ENCODE measurements around the gene ATAD2B.

Gene ATAD2B

GRCh38 chr2:23944976-23945375 is 18.1 kb upstream of the ATAD2B start:
- no peak for TF ChIP-seq CTCF (conservative IDR thresholded peaks at IDR 0.05; ENCODE audit: low read depth)
- no peak overlapping the region for H3K27ac ChIP-seq
- CTCF ChIA-PET: interaction anchor here (0.6 kb wide), 1 partner anchor 27 kb away, joined by 5 read pairs; no protein-coding TSS in a partner anchor
- DNase-seq (ENCODE audit: low spot score): no peak
- POLR2A ChIA-PET (ENCODE audit: low non-redundant PET): no interaction called here

- no peak overlapping the region for H3K27ac ChIP-seq
- no peak for DNase-seq (ENCODE audit: low spot score)
- POLR2A ChIA-PET (ENCODE audit: low non-redundant PET): no interaction called here
- no peak for TF ChIP-seq CTCF (conservative IDR thresholded peaks at IDR 0.05; ENCODE audit: low read depth)
- CTCF ChIA-PET: no interaction called here
These were observed 17.6 kb upstream of the ATAD2B start for GRCh38 chr2:23944527-23944926.

GRCh38 chr2:23943666-23944065 is 16.7 kb upstream of the ATAD2B start:
- POLR2A ChIA-PET (ENCODE audit: low non-redundant PET): no interaction called here

GRCh38 chr2:23941644-23942043 is 14.7 kb upstream of the ATAD2B start:
- ChIA-PET POLR2A (ENCODE audit: low non-redundant PET) (interaction anchor here (0.7 to 2.7 kb wide), 2 partner anchors 15 to 28 kb away, joined by 5 to 36 read pairs; partner anchors contain the start of gene ATAD2B), CTCF (interaction anchor here (0.8 to 1.0 kb wide), 3 partner anchors 9 to 222 kb away, joined by 3 to 5 read pairs (median 4); no protein-coding TSS in a partner anchor)
- 0 out of 2 replicates have a peak overlapping the region, but pooled peaks have one; percentile 26 for H3K27ac ChIP-seq
- TF ChIP-seq CTCF (conservative IDR thresholded peaks at IDR 0.05; ENCODE audit: low read depth): no peak
- DNase-seq (ENCODE audit: low spot score): no peak

More at GRCh38 chr2:23943666-23944065, 16.7 kb upstream of the ATAD2B start:
- DNase-seq (ENCODE audit: low spot score): no peak
- CTCF ChIA-PET: no interaction called here
- no peak overlapping the region for H3K27ac ChIP-seq
- no peak for TF ChIP-seq CTCF (conservative IDR thresholded peaks at IDR 0.05; ENCODE audit: low read depth)

GRCh38 chr2:23940718-23941620 is 14.0 kb upstream of the ATAD2B start:
- DNase-seq (ENCODE audit: low spot score): peak; percentile 38
- TF ChIP-seq CTCF (conservative IDR thresholded peaks at IDR 0.05; ENCODE audit: low read depth): no peak
- H3K27ac ChIP-seq: peak overlapping the region; percentile 90
- CTCF ChIA-PET: interaction anchor here (0.5 to 0.8 kb wide), 4 partner anchors 15 to 136 kb away, joined by 3 to 4 read pairs (median 4); partner anchors contain the start of gene ATAD2B
- POLR2A ChIA-PET (ENCODE audit: low non-redundant PET): interaction anchor here (2.7 kb wide), 1 partner anchor 14 kb away, joined by 36 read pairs; the partner anchor contains the start of gene ATAD2B

- ChIA-PET POLR2A (ENCODE audit: low non-redundant PET) (interaction anchor here (0.6 to 2.7 kb wide), 3 partner anchors 14 to 136 kb away, joined by 3 to 36 read pairs (median 8); partner anchors contain the start of gene ATAD2B), CTCF (interaction anchor here (0.5 to 1.0 kb wide), 5 partner anchors 13 to 308 kb away, joined by 3 to 4 read pairs (median 4); partner anchors contain the start of gene ATAD2B)
- peak; percentile 85 for DNase-seq (ENCODE audit: low spot score)
- TF ChIP-seq CTCF (conservative IDR thresholded peaks at IDR 0.05; ENCODE audit: low read depth): no peak
- peak within 1 kb of the TSS; percentile 90 for H3K27ac ChIP-seq
These were observed 13.2 kb upstream of the ATAD2B start, which contains the start of gene UBXN2A for GRCh38 chr2:23939987-23940717. Gene UBXN2A, plus strand, starts transcription at chr2:23940463. Its CDS starts 17,852 bp downstream, at chr2:23958315.

Data from RWPE1 (cell line).